HG03457 (cell line): Measurements from ENCODE around the gene GRIPAP1.
A peak's percentile ranks its signal among the peaks of the same experiment; 100 is the strongest.

ENCODE experiments used
- ATAC-seq: cut with Tn5 transposase; IDR thresholded peaks from one replicate; pipeline ENCODE4 v1.9.1; 2021; ENCODE audit warnings: moderate number of reproducible peaks; ENCODE audit not compliant: unreplicated experiment

The GRIPAP1 gene, protein sequence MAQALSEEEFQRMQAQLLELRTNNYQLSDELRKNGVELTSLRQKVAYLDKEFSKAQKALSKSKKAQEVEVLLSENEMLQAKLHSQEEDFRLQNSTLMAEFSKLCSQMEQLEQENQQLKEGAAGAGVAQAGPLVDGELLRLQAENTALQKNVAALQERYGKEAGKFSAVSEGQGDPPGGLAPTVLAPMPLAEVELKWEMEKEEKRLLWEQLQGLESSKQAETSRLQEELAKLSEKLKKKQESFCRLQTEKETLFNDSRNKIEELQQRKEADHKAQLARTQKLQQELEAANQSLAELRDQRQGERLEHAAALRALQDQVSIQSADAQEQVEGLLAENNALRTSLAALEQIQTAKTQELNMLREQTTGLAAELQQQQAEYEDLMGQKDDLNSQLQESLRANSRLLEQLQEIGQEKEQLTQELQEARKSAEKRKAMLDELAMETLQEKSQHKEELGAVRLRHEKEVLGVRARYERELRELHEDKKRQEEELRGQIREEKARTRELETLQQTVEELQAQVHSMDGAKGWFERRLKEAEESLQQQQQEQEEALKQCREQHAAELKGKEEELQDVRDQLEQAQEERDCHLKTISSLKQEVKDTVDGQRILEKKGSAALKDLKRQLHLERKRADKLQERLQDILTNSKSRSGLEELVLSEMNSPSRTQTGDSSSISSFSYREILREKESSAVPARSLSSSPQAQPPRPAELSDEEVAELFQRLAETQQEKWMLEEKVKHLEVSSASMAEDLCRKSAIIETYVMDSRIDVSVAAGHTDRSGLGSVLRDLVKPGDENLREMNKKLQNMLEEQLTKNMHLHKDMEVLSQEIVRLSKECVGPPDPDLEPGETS

DNA sequence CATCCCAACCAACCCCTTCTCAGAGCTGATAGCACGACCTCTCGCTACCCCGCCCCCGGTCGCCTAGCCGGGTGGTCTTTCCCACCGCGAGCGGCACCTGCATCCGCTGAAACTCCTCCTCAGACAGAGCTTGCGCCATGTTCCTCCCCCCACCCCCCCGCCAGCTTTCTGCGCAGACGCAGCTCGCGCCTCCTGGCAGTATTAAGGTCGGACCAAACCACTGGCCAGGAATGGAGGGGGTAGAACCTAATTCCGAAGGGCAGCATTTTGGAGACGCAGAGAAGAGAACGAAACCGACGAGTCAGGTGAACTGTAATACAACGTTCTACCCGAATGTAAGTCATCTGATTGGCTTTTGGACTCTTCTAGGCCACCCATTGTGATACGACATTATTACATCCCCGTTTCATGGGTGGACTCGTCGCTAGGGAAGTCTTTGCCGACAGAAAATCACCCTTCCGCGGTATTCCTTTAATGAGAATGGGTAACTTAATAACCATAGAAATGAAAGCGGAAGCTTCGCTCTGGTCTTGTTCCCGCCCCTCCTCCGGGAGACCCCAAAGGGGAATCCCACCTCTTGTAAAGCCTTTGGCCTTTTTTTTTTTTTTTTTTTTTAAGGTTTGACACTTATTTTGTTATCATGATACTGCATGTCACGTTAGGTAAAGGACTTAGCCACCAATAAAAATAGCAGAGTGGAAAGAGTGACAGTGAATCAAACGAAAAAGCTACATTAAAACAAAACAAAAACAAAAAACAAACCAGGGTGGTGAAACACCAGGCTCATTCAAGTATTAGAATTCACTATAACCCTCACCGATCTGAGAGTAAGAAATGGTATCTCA lies at the start of gene GRIPAP1:
TSS of gene GRIPAP1 (minus strand) at position 174 of the 845 bp plus-strand sequence. CDS start at position 139, 35 bp downstream.
- no peak for ATAC-seq

DNA sequence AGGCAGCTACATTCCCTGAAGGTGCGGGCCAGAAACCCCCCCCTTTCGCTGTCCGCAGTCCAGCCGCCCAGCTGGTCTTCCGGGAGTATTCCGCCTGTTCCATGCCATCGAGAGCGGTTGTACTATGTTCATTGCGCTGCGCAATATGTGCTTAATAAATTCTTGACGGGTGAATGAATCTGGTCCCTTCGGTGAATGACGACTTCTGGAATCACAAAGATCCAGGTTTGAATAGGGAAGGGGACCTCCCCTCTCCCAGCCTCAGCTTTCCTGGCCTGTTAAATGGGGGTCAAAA lies 41.9 kb upstream of the GRIPAP1 start:
- no peak for ATAC-seq

DNA sequence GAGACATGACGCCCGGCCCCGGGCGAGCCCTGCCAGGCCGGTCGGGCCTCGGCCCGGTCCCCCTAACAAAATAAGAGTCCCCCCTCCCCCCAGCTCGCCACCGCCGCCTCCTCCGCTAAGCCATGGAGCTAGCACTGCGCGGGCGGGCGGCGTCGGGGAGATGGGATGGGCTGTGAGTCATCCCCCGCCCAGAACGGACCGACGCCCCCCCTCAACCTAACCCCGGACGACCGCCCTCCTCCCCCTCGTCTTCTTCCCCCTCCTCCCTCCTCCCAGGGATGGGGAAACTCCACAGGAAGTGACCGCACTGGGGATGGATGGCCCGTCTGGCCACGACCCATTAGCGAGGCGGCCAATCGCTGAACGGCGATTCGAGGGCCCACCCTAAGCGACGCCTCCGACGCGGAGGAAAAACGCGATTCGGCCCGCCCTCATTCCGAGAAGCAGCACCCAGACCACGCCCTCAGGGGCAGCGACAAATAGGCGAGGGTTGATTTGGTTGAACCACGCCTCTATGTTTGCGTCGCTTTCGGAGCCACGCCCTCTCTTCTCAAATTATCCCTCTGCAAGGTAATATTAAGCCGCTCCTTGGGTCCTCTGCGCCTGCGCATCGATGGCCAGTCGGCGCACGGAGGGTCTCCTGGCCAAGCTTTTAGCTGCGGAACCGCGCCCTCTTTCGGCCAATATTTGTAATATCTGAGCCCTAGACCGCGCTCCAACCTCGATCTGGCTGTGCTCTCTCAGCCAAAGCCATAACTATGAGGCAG lies 41.3 kb upstream of the GRIPAP1 start, which contains the start of gene TFE3:
TSS of gene TFE3 (minus strand) at position 138 of the 767 bp plus-strand sequence. CDS start at position 7, 131 bp downstream.
- ATAC-seq: peak; percentile 85

DNA sequence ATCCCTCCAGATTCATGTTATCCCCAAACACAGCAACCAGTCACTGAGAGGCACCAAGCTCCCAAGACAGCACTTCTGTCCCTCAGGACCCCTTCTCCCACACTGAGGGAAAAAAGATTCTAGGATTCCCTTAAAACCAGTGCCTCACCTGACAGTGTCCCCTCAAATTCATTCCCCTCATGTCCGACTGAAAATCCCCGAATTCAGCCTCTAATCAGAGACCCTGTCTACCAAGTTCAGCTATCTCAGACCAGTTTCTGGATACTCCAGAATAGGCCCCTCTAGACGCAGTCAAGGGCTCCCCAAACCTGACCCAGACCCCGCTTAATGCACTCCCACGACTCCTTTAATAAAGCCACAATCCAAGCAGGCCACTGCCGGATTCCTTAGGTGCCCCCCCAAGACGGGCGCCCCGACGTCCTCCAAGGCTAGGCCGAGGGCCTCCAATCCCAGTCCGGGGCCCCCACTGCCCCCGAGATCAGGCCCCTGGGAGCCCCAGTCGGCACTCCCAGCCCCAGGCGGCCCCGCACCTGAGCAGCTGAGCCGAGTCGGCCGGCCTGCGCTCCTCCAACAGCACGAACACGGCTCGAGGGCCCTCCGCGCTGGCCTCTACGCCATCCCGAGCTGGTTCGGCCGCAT lies 40.6 kb upstream of the GRIPAP1 start:
- ATAC-seq: peak; percentile 19

DNA sequence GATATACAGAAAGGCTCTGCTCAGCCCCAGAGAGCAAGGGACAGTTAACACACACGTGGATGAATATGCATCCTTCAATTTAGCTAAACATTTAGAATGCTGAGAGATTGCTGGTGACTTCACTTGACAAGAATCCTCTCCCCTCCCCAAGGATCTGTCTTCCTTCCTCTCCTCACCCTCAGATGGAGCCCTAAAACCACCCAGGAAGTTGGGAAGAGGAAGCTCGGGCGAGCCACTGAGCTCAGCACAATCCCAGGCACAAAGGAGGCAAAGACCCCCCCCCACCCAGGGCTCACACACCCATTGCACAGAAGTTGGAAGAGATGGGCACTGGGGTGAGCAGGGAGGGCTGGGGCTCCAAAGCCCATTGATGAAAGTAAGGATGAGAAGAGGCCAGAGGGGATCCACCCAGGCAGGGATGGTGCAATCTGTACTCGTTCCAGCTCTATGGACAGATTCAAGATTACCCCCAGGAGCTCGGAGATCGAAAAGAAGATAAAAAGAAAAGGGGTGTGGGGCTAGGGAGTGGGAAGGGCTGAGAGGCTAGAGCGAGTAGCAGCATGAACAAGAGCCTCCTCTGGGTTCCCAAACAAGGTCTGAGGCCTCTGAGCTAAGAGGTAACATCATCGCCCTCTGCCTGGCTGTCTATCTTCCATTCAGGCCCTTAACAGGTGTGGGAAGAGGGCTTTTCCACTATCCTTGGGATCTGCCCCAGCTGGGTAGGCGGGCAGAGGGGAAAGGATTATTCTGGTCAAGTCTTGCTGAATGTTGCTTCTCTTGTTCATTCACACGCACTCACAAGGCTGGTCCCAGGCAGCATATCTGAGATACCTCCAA lies 39.9 kb upstream of the GRIPAP1 start:
- ATAC-seq: no peak

DNA sequence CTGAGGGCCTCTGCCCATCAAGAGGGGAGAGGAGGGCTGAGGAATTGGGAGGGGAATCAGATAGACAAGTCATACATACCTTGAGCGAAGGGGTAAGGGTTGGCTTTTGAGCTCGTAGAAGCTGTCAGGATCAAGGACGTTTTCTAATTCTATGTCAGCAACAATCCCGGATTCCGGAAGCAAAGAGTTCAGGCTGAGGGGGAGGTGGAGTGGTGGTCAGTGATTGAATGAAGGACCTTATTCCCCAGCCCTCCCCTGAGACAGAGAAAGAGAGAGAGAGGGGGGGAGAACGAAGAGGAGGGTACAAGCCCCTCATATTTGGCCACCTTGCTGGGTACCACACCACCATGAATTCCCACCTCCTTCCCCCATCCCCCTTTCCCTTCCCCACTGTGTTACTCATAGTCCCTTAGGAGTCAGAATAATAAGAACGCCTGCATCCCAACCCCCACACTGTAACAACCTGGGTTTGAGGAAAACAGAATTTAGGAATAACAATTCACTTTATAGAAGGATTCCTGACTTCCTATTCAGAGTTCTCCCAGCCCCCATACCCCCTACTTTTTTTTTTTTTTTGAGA lies 38.4 kb upstream of the GRIPAP1 start:
- no peak for ATAC-seq

DNA sequence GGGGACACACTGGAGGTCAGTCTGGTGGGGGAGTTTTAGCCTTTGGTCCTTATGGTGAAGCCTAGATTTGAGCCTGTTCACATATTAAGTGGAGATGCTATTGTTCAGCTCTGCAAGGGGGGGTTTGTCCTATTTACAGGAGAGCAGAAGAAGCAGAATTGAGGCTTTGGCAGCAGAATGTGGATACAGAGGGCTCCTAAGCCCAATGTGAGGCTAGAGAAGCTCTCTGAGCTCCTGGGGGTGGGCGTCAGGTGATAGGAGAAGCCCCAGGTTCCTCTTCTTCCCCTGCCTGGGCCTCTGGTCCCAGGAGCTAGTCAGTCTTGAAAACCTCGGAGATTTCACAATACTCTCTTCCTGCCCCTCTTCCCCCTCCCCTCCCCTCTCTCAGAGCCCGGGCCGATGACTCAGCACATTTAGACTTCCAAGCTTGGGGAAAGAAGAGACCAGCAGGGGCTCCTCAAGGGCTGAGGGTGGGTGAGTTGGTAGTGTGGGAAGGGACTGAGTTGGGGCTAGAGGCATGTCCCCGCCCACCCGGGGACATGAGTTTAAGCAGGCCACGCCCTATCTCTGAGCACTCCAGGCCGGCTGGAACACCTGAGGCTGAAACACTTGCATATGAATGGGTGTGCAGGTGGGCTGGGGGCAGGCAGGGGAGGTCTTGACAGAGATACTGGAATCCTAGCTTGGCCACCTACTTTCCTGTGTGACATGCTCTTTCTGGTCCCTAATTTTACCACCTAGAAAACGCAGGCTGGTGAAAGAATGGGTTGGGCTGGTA lies 37.7 kb upstream of the GRIPAP1 start:
- ATAC-seq: no peak

DNA sequence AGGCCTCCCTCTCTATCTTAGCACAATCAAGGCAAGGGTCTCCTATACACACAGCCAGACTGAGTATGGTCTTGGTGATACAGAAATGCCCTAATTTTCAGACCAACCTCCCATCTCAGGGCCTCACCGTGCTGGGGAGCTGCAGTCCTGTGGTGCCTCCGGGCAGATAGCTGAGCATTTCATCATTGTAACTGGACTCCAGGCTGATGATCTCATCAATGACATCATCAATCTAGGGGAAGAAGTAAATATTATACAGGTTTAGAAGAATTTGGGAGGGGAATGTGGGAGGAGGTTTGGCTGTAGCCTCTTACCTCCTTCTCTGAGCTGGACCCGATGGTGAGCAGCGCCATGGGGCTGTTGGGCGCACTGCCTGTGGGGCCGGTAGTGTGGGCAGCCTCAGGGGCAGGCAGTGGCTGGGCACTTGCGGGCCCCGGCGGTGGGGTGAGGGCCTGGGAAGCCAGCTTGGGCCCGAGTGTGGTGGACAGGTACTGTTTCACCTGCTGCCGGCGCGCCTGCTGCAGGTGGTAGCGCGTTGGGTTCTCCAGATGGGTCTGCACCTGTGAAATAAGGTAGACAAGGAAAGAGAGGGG lies 35.9 kb upstream of the GRIPAP1 start:
- no peak for ATAC-seq

DNA sequence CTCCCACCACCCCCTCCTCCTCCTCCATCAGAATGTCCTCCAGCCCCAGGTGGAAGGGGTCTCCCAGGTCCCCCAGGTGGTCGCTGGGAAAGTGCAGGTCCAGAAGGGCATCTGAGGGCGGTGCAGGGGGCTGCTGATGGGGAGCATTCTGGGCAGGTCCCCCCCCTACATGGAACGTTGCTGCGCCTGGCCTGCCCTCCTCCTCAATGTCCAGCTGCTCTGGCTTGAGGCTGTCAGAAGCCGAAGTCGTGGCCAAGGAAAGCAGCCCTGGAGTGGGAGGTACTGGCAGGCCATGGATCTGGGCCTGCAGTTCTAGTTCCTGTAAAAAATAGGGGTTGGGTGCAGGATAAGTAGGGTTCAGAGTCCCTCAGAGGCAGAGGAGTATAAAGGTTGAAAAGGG lies 28.2 kb upstream of the GRIPAP1 start:
- ATAC-seq: no peak

DNA sequence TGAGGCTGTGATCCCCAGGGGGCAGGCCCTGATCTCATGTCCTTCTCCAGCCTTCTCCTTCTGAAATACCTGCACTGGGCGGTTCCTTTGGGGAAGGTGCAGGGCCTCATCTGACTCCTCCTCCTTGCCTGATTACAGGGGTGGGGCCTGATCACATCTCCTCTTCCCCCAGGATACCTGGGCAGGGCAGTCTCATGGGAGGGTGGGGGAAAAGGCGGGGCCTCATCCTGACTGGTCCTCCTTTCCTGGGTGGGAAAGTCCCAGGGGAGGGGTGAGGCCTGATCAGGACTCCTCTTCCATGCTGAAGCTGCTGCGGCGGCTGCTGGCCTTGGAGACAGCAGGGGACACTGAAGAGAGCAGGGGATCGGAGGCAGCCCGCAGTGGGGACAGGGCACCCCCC lies 27.8 kb upstream of the GRIPAP1 start:
- no peak for ATAC-seq

DNA sequence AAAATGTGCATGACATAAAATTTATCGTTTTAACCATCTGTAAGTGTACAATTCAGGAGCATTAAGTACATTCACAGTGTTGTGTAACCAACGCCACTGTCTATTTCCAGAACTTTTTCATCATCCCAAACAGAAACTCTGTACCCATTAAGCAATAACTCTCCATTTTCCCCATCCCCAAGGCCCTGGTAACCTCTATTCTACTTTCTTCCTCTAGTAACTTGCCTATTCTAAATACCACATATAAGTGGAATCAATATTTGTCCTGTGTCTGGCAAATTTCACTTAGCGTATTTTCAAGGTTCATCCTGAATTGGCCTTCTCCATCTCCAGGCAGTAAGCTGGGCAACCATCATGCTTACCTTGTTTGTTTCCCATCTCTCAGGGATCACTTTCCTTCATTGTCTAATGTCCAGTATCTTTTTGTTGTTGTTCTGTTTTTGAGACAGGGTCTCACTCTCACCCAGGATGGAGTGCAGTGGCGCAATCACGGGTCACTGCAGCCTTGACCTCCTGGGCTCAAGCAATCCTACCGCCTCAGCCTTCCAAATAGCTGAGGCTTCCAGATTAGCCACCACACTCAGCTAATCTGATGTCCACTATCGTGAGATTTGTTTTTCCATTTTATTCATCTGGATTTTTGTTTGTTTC lies 17.7 kb upstream of the GRIPAP1 start:
- no peak for ATAC-seq

DNA sequence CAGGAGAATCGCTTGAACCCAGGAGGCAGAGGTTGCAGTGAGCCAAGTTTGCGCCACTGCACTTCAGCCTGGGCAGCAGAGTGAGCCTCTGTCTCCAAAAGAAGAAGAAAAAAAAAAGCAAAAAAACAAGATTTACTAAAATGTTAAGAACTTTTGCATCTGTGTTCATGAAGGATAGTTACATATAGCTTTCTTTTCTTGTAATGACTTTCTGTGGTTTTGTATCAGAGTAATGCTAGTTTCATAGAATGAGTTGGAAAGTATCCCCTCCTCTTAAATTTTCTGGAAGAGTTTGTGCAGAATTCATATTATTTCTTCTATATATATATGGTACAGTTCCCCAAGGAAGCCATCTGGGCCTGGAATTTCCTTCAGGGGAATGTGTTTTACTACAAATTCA lies 17.0 kb upstream of the GRIPAP1 start:
- no peak for ATAC-seq

DNA sequence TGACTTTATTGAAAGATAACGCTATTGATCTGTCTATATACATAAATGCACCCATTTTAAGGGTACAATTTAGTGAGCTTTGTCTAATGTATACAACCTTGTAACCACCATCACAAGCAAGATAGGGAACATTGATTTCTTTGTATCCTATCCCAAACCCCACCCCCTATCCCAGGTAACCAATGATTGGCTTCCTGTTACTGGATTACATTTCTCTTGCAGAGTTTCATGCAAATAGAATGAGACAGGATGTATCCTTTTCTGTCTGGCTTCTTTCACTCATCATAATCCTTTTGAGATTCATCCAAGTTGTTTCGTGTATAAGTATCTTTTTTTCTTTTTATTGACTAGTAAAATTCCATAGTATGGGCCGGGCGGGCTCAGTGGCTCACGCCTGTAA lies 1.6 kb upstream of the GRIPAP1 start:
- ATAC-seq: no peak

DNA sequence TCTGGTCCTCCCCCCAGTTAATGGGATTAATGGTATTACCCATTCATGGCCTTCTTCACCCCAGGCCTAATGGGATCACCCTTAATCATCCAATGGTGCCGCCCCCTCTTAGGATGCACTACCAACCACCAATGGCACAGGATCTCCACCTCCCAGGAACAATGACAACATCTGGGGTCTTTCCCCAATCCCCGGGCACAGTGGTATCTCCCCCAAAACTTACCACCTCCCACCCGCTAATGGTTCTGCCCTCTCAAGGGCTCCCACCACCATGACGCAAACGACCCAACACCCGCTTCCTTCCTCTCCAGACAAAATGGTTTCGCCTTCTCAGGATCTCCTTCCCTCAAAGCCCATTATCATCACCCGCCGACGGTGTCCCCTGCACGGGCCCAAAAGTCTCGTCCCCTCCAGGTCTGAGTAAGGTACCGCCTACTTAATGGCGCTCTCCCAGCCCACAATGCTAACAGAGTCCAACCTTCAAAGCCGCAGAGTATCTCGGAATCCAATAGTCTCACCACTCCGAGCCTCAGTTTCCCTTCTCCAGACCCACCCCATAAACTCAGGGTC lies 458 bp downstream of the GRIPAP1 start:
- ATAC-seq: no peak

DNA sequence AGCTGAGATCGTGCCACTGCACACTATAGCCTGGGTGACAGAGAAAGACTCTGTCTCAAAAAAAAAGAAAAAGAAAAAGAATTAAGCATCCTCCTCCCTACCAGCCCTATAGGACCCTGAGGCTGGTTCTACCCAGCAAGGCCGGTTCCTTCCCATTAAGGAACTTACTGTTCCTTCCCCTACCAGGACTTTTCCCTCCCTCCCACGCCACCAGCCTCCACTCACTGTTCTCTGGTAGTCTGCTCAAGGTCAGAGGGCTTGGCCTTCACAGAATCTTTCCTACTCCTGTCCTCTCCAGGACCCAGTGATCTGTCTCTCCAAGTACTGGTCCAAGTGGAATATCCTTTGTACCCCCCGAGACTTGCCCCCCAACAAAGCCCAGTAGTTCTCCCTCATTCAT lies 1.4 kb downstream of the GRIPAP1 start:
- ATAC-seq: no peak

DNA sequence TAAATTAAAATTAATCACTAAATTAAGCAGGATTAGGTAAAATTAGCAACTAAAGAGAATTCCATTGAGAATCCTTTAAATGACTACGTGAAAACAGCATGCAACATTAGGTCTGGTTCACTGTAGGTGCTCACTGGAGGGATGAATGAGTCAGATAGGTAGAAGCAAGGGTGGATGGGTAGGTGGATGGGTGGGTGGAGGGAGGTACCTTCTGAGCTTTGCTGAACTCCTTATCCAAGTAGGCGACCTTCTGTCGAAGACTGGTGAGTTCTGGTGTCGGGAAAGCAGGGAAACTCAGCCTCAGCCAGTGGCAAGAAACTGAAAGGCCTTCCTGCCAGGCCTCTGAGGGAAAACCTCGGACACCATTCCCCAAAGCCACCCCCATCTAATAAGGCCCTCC lies 3.0 kb downstream of the GRIPAP1 start:
- ATAC-seq: no peak

DNA sequence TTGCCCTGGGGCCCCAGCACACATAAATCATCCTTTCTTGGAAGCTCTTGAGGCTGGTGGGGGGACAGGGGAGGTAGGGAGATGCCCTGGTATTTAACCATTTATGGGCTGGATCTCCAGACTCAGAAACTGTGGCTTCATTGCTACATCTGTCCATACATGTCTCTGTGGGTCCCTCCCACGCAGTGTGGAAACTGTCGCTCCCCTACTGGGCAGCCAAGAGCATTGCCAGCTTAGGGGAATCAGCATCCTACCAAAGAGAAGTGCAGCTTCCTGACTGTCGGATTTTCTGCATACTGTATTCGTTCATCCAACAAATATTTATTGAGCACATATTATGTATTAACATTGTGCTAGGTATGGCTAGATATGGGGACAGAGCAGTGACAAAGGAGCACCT lies 3.7 kb downstream of the GRIPAP1 start:
- no peak for ATAC-seq
